HG03135 (cell line): Measurements from ENCODE around the gene RAP1A.
A peak's percentile ranks its signal among the peaks of the same experiment; 100 is the strongest.

ENCODE experiments used
- ATAC-seq: cut with Tn5 transposase; IDR thresholded peaks from one replicate; pipeline ENCODE4 v1.9.1; 2021; ENCODE audit warnings: mild to moderate bottlenecking, moderate library complexity; ENCODE audit not compliant: unreplicated experiment

Gene RAP1A

GRCh38 chr1:111751906-111752575 lies 132.5 kb downstream of the RAP1A start:
- no peak for ATAC-seq

DNA sequence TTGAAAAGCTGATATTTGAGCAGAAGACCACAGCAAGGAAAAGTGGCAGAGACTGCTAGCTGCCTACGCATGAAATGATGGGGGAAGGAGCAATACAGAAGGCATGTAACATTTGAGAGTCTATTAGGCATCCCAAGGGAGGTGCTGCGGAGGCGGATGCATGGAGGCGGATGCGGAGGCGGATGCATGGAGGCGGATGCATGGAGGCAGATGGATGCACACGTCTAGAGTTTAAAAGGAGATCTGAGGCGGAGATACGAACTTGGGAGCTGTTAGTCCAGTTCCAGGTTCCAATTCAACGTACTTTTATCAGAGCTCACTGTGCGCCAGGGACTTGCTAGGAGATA lies 135.4 kb downstream of the RAP1A start:
- ATAC-seq: peak; percentile 7

DNA sequence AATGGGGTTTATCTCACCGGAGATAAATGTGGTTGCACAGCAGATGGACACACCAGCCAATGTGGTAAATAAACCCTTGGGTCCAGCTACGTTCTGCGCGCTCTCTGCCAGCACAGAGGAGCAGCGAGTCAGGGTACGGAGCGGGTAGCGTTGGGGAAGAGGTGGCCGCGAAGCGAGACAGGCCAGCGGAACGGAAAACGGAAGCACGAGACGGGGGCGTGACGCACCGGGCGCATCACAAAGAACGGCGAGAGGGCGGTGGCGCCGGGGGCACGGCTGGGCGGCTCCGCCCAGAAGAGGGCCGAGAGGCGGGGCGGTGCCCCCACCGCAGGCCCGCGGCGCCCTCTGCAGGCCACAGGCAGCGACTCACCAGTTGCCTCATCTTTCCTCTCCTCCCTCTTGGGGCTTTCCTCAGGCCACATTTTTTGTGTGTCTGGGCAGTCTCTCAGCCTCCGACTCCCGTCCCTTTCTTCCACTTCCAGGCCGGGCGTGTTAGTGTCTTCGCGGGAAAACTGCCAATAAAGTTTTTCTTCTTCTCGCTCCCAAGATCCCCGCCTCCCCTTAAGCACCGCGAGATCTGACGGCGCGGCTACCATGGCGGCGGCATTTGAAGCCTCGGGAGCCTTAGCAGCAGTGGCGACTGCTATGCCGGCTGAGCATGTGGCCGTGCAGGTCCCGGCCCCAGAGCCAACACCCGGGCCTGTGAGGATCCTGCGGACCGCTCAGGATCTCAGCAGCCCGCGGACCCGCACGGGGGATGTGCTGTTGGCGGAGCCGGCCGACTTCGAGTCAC lies 135.9 kb downstream of the RAP1A start, which contains the start of gene DDX20:
TSS of gene DDX20 (plus strand) at position 571 of the 793 bp plus-strand sequence. CDS start at position 595, 24 bp downstream.
- peak; percentile 84 for ATAC-seq

- peak; percentile 13 for ATAC-seq
Measured at GRCh38 chr1:111756124-111756513, 136.5 kb downstream of the RAP1A start.

DNA sequence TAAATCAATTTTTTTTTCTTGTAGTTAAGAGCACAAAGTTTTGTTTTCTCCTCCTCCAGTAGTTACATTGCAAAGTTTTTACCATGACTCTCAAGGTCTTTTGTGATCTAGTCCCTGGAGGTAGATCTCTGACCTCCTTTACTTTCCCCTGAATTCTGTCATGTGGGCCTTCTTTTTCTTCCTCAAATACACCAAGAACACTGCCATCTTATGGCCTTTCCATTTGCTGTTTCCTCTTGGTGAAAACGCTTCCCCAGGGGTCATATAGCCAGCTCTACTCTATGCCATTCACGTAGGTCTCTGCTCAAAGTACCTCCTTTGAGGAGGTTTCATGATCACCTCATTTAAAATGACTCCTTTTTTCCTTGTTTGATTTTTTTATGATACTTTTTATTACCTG lies 138.8 kb downstream of the RAP1A start:
- ATAC-seq: no peak

GRCh38 chr1:111761717-111762116 lies 142.1 kb downstream of the RAP1A start:
- ATAC-seq: no peak

DNA sequence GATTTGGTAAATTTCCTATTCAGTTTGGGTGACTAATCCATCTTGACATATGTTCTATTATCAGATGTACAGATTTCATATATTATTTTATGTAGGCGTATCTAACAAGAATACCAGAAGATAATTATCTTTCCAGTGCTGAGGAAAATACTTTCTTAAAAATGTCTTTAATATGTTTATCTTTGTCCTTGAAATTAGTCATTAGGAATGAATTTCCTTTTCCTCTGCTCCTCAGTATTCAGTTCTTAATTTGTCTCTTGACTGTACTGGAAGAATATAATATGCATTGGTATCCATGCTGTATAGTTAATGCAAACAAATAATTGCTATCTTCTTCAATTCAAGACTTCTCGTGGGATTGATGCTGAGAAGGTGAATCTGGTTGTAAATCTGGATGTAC lies 142.7 kb downstream of the RAP1A start:
- ATAC-seq: no peak
